CD1c-positive myeloid dendritic cell (primary cell): Measurements from ENCODE around the gene LAMA3.
"Not testable (repeated sequence)": the region's sequence is repeated elsewhere in the genome, so short reads cannot be mapped to it uniquely, and the experiment has no call there.

ENCODE experiments used
- DNase-seq: peaks from one replicate; pipeline ENCODE4 v3.0.0-alpha.2; 2016; ENCODE audit errors: extremely low spot score

The LAMA3 gene

GRCh38 chr18:23703057-23703986, 14.1 kb downstream of the LAMA3 start:
- peak; percentile 44 for DNase-seq

- no peak for DNase-seq
These were observed 14.7 kb downstream of the LAMA3 start for GRCh38 chr18:23703987-23704384.

GRCh38 chr18:23704806-23705205, 15.6 kb downstream of the LAMA3 start:
- no peak for DNase-seq

- DNase-seq = no peak
These were observed 17.9 kb downstream of the LAMA3 start for GRCh38 chr18:23706971-23707640.

DNA sequence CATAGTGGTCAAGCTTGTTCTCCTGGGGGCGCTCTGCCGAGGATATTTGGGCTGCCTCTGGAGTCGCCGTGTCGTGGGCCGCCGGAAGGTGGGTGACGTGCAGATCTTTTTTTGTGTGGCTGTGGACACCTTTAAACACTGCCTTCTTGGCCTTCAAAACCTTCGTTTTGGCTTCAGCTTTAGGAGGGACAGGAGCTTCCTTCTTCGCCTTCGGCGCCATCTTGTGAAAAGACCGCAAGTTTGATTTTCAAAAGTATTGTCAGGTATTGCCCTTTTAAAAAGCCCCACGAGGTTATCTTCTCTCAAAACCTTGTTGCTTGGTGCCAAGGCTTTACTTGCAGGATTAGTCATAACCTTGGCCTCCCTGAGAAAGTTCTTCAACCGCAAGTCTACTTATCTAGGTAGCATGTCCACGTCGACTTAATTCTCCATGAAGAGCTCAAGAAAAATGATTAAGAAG, 20.8 kb downstream of the LAMA3 start:
- no peak for DNase-seq

- no peak for DNase-seq
These were observed 21.7 kb downstream of the LAMA3 start for GRCh38 chr18:23710946-23711345.

DNA sequence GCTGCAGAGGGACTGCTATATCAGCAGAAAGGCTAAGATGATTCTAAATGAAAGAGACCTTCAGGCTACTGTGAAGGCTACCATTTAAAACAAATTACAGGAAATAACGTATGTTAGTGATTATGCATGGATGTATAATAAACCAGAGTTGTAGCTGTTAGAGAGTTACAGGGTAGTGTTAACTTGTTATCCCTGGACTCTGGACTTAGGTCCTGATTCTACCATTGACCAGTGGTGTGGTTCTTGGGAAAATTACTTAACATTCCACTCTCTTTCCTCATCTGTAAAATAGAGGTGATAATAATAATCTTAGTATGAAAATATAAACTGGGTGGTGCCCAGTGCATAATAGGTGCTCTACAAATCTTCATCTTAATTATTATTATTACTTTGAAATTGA, 22.2 kb downstream of the LAMA3 start:
- DNase-seq = no peak

DNA sequence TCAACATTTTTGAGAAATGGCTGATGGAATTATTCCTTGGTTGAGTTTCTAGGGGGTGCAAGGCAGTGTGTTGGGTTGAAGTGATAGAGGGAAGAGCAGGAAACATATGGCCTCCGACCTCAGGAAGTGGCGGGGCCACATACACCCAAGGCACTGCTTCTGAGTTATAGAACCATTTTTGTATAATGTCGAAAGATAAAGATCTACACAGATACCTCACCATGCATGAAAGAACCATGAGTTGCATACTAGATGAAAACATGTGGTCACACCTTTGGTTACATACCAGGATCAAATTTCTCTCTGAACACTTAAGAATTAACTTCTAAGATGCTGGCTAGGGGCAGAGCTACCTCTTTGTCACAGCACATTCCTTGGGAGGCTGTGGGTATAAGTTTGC, 23.2 kb downstream of the LAMA3 start:
- DNase-seq = no peak

- DNase-seq = no peak
These were observed 25.3 kb downstream of the LAMA3 start for GRCh38 chr18:23714576-23714975.

DNA sequence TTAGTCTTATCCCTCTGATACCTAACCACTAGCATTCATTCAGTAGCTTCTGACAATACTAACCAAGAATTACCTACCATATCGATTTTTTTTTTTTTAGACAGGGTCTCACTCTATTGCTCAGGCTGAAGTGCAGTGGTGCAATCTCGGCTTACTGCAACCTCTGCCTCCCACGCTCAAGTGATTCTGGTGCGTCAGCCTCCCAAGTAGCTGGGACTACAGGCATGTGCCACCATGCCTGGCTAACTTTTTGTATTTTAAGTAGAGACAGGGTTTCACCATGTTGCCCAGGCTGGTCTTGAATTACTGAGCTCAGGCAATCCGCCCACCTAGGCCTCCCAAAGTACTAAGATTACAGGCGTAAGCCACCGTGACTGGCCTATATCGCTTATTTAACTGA, 26.8 kb downstream of the LAMA3 start:
- DNase-seq = not testable (repeated sequence)

- DNase-seq = no peak
These were observed 27.3 kb downstream of the LAMA3 start for GRCh38 chr18:23716516-23716915.

GRCh38 chr18:23716966-23717365, 27.7 kb downstream of the LAMA3 start:
- no peak for DNase-seq

DNA sequence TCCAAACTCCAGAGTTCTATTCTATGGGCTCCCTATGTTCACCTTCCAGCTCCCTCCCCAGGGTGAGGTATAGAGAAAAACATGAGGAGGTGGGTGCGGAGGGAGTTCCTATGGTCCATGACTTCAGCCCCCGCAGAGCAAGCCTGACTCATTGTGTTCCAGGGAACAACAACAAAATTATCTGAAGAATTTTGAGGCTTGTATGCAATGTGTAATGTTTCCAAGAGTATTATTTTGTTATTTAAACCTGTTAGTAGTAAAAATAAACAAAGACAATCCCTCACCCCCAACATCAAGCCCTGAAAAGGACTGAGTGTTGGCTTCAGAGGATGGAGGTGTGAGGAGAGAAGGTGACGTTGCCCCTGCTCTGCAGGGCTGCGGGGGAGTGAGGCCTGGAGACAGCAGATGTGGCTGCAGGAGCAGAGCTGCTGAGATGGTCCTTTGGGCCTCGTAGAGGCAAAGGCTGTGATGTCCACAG, 29.0 kb downstream of the LAMA3 start:
- no peak for DNase-seq

DNA sequence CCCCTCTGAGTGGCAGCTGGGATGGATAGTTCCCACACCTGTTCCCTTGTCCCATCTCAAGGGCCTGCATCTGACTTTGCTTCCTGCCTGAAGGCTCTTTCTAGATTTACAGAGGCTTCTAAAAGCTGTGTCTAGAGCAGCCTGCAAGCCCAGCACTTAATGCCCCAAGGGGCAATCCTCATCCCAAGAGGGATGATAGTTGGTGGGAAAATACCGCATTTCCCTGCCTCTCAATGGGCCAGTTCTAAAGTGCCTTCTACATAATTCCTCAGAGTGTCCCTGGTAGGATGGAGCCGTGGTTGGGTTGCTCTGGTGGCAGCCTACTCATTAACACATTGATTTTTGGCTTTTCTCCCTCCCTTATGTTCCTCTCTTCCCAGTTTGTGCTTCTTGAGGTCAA, 29.5 kb downstream of the LAMA3 start:
- no peak for DNase-seq

DNA sequence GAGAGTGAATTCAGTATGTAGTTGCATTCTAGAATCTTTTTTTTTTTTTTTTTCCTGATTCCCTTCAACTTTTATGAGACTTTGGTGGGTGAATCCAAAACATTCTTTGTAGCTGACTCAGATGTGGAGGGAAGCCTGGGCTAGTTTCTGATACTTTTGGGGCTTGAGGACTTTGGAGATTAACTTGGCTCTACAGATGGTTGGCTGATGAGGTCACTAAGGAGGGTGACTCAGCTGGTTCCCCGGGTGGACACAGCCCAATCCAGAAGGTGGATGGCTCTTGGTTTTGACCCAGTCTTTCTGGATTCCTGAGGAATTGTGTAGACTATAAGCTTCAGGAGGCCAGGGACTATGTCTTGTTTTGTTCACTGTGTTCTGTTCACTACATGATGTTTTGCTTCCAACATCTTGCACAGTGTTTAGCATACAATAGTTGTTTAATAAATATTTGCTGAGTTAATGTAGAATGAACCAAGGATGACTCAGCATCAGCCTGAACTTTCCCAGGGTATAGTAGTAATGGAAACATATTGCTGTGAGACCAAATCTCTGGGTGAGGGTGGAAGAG, 30.5 kb downstream of the LAMA3 start:
- no peak for DNase-seq

DNA sequence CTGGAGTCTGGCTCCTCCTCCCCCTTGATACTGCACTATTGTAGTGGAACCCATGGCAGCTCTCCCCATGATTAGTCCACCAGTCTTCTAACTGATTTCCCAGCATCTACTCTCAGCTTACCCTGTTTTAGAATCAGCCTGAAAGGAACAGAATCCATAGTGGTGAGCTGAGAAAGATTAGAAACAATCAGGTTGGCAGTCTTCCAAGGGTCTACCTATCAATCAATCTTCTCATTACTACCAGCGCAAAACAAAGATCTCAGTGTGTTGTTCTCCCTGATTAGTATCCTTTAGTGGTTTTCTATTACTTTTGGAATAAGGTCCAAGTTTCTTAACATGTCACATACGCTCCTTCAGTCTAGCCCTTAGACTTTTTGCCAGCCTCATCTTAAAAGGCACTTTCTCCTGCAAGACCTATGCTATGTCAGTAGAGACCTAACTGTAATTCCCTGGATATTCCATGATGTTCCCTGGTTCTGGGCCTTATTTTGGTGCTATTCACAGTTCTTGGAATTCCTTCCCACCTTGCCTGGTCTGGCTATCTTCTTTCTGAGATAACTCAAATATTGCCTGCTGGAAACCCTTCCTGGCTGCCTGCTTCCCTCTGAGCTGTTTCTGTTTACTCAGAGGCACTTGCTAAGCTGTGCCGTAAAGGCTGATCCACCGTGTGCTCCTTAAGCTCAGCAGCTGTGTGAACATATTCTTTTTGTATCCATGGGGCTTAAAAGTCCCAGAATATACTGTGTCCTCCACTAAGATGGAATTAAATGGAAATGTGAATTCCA, 32.6 kb downstream of the LAMA3 start:
- no peak for DNase-seq

DNA sequence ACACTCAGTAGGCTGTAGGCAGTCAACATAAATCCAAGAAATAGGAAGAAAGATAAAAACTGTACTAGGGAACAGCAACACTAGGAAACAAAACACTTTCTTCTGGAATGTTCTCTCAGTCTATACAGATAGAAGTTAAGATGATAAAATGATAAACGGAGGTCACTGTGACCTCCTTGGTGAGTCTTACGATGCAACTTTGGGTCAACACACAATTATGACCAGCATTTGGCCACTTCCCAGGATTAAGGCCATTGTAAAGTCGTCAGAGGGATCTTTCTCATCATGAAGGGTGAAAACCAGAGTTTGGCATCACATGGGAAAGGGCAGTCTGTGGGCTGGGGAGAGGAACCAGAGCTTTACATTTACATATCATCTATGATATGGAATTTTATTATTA, 33.4 kb downstream of the LAMA3 start:
- no peak for DNase-seq

- no peak for DNase-seq
These were observed 33.9 kb downstream of the LAMA3 start for GRCh38 chr18:23723121-23723520.

DNA sequence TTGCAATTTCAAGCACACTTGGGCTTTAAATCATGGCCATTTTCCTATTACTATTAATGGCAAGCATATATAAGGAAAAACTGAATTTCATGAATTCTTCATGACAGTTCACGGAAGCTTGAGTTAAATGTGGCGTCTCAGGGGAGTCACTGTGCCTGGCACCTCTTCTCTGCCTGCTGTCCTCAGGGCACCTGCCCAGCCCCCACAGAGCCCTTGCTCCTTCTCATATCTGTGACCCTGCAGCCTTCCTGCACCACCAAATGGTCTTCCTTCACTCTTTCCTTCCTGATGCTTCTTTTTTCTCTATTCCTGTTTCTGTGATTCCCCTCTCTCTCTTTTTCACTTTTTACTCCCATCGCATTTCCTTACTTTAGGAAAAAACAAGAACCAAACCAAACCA, 35.4 kb downstream of the LAMA3 start:
- DNase-seq = no peak

DNA sequence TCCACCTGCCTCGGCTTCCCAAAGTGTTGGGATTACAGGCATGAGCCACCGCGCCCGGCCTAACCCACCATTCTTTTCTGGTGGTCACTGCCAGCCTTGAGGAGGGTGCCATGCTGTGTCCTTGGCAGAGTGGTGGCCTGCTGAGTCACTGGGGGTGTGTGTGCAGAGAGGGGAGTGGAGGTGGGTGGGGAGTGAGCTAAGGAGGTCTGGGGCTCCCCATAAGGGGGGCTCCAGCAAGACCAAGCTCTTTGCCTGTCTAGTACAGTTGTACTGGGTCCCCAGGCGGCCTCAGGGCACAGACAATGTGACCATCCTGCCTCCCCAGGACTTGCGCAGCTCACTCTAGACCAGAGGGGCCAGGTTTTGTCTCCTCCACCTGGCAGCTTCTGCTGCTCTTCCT, 36.1 kb downstream of the LAMA3 start:
- no peak for DNase-seq

DNA sequence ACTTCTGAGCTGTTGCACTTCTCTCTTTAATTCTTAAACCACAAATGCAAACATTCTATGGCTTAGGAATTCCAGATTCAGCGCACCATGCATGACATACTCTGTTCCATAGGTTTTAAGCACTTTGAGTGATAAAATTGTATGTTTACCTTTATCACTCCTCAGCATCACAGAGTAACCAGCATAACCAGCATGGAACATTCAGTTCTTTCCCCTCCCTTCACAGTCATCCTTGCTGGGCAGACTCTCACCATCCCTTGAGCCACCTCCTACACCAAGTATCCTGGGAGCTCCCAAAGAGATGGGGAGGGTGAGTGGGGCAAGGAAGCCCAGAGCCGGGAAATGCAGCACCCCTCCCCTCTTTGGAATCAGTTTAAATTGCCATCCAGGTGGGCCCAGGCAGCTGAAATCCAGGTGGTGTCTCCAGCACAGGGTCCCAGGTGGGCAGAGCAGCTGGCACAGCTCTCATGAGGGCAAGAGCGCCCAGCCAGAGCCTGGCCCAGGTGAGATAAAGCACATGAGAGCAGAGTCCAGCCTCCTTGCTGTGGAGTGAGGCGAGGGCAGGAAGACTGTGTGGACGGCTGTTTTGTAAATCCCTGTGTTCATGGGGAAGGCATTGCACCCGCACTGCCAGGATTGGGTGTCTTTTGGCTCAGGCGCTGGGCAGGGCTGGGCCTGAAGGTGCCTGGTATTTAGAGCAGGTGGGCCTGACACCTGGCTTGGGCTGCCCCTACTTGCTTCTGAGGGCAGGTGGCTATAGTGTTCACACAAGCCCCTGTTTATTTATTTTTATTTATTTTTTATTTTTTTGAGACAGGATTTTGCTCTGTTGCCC, 36.8 kb downstream of the LAMA3 start:
- DNase-seq = no peak
